VCaP (cell line): ENCODE measurements around the gene GAS7.

Experiments
- H3K27ac ChIP-seq: fragments of 450-650 bp; 2 replicates; pipeline ENCODE4 v1.5.1; 2017
- CTCF ChIP-seq: fragments of 450-650 bp; conservative IDR thresholded peaks from 2 replicates; pipeline ENCODE4 v1.5.1; 2017; ENCODE audit warnings: mild to moderate bottlenecking, moderate library complexity

The GAS7 gene

GRCh38 chr17:10156077-10156435 lies 42.4 kb downstream of the GAS7 start:
- no peak overlapping the region for H3K27ac ChIP-seq

GRCh38 chr17:10155371-10156076 lies 42.9 kb downstream of the GAS7 start:
- no peak for TF ChIP-seq CTCF

More at GRCh38 chr17:10156077-10156435, 42.4 kb downstream of the GAS7 start:
- TF ChIP-seq CTCF: no peak

GRCh38 chr17:10151667-10152496 lies 46.5 kb downstream of the GAS7 start:
- H3K27ac ChIP-seq: no peak overlapping the region

More at GRCh38 chr17:10155371-10156076, 42.9 kb downstream of the GAS7 start:
- H3K27ac ChIP-seq: no peak overlapping the region

GRCh38 chr17:10149573-10150399 lies 48.6 kb downstream of the GAS7 start:
- H3K27ac ChIP-seq: no peak overlapping the region
- TF ChIP-seq CTCF: no peak

More at GRCh38 chr17:10151667-10152496, 46.5 kb downstream of the GAS7 start:
- no peak for TF ChIP-seq CTCF

GRCh38 chr17:10147761-10148415 lies 50.5 kb downstream of the GAS7 start:
- no peak overlapping the region for H3K27ac ChIP-seq
- no peak for TF ChIP-seq CTCF

- no peak overlapping the region; the same call in 1 of the 2 replicates for H3K27ac ChIP-seq
- no peak for TF ChIP-seq CTCF
Observed at GRCh38 chr17:10147040-10147439, 51.4 kb downstream of the GAS7 start.
